Neural progenitor cell (in vitro differentiated cells): Measurements from ENCODE around the gene HSF4. TPM values are rescaled to one million over a fixed set of nuclear protein-coding genes. Genes with fewer than 3 reads are reported as not detected.

Experiments used
- DNase-seq: peaks from one replicate; pipeline ENCODE4 v3.0.0-alpha.2; 2016; ENCODE audit warnings: low spot score
- H2AFZ ChIP-seq: fragments of 200-600 bp; sonication (generic); replicated peaks from 2 replicates; pipeline ENCODE4 v1.6.1; 2016; ENCODE audit warnings: antibody characterized with exemption
- H3F3A ChIP-seq: fragments of 200-600 bp; sonication (generic); 2 replicates; pipeline ENCODE4 v1.6.1; 2016; ENCODE audit warnings: antibody characterized with exemption, low read depth
- H3K27ac ChIP-seq: fragments of 200-600 bp; sonication (generic); 2 replicates; pipeline ENCODE4 v1.5.1; 2016; ENCODE audit warnings: mild to moderate bottlenecking
- H3K27me3 ChIP-seq: fragments of 200-600 bp; sonication (generic); 2 replicates; pipeline ENCODE4 v1.6.1; 2016; ENCODE audit warnings: mild to moderate bottlenecking, moderate library complexity
- H3K36me3 ChIP-seq: fragments of 200-600 bp; sonication (generic); 2 replicates; pipeline ENCODE4 v1.5.1; 2016
- H3K4me1 ChIP-seq: fragments of 200-600 bp; sonication (generic); 2 replicates; pipeline ENCODE4 v1.6.1; 2016; ENCODE audit warnings: mixed run types
- H3K4me2 ChIP-seq: fragments of 200-600 bp; sonication (generic); 2 replicates; pipeline ENCODE4 v1.6.1; 2016
- H3K4me3 ChIP-seq: fragments of 200-600 bp; sonication (generic); 2 replicates; pipeline ENCODE4 v1.5.1; 2016
- H3K79me2 ChIP-seq: fragments of 200-600 bp; sonication (generic); 2 replicates; pipeline ENCODE4 v1.6.1; 2016; ENCODE audit warnings: low read depth
- H3K9ac ChIP-seq: fragments of 200-600 bp; sonication (generic); 2 replicates; pipeline ENCODE4 v1.6.1; 2016
- H3K9me3 ChIP-seq: fragments of 200-600 bp; sonication (generic); 2 replicates; pipeline ENCODE4 v1.5.1; 2016; ENCODE audit warnings: low read depth
- H4K20me1 ChIP-seq: fragments of 200-600 bp; sonication (generic); 2 replicates; pipeline ENCODE4 v1.6.1; 2016; ENCODE audit warnings: low read depth
- H3K27ac Mint-ChIP-seq: 3 replicates; pipeline ENCODE4 v1.8.0; 2021; ENCODE audit warnings: mixed read lengths
- H3K27me3 Mint-ChIP-seq: 2 replicates; pipeline ENCODE4 v1.8.0; 2022; ENCODE audit warnings: low read depth, mild to moderate bottlenecking, inconsistent platforms, moderate library complexity, mixed read lengths; ENCODE audit not compliant: insufficient read depth
- H3K36me3 Mint-ChIP-seq: 3 replicates; pipeline ENCODE4 v1.8.0; 2021; ENCODE audit warnings: mixed read lengths
- H3K4me1 Mint-ChIP-seq: 3 replicates; pipeline ENCODE4 v1.8.0; 2021; ENCODE audit warnings: mixed read lengths
- H3K4me3 Mint-ChIP-seq: 3 replicates; pipeline ENCODE4 v1.8.0; 2021; ENCODE audit warnings: mild to moderate bottlenecking, moderate library complexity, mixed read lengths
- H3K9me3 Mint-ChIP-seq: 3 replicates; pipeline ENCODE4 v1.8.0; 2020; ENCODE audit warnings: mixed read lengths
- EZH2 ChIP-seq: fragments of 200-600 bp; sonication (generic); IDR thresholded peaks from 2 replicates; pipeline ENCODE4 v1.6.1; 2017; ENCODE audit warnings: antibody characterized with exemption, mild to moderate bottlenecking, moderate library complexity
- EZH2phosphoT487 ChIP-seq: fragments of 200-600 bp; sonication (generic); IDR thresholded peaks from 2 replicates; pipeline ENCODE4 v1.6.1; 2017; ENCODE audit warnings: antibody characterized with exemption
- total RNA-seq: library from RNA; depleted of rRNA; stranded (reverse); fragments of >200 nt; gene quantifications from 2 replicates; pipeline ENCODE4 v1.2.3, GENCODE V29; 2015; ENCODE audit warnings: low replicate concordance
- TF ChIP-seq, protein P1 (sequence below): fragments of 200-600 bp; sonication (generic); IDR thresholded peaks from 2 replicates; pipeline ENCODE4 v1.5.1; 2017; ENCODE audit warnings: antibody characterized with exemption, mild to moderate bottlenecking

Gene HSF4
- total RNA-seq, 1 donor from 2014 or later: not detected

DNA sequence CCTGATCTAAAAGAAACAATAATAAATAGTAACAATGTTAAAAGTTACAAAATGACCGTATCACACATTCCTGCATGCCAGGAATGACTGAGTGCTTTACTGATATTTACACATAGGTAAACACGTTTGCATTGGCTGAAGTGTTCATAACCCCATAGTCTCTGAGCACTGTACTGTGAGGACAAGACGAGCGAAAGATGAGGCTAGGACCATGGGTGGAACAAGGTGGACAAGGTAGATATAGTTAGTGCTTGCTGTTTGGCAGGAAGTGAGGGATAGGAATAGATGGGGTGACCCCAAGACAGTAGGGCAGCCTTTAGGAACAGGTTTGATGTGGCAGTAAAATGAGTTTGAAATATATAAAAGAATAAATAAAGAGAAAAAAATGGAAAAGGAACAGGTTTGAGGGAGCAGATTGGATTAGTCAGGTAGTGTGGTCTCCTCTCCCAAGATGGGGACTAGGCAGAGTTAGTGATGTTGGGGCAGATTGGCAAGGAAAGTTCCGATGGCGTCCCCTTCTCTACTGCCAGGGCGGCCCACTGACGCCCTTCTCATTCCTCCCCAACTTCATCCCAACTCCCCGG, 27.0 kb downstream of the HSF4 start:
- H3K79me2 ChIP-seq: peaks cover 24% of the 10 kb centered on the region
- peak overlapping the region; percentile 82 for H3K4me3 ChIP-seq
- Mint-ChIP-seq H3K4me3 (peak overlapping the region; percentile 92), H3K27me3 (peaks cover 5% of the 10 kb centered on the region), H3K27ac (peak overlapping the region; percentile 60), H3K36me3 (peaks cover 12% of the 10 kb centered on the region), H3K4me1 (peaks cover 22% of the 10 kb centered on the region), H3K9me3 (no peaks in the 10 kb centered on the region)
- no peak for TF ChIP-seq EZH2
- no peak for TF ChIP-seq EZH2phosphoT487
- TF ChIP-seq, protein P1, sequence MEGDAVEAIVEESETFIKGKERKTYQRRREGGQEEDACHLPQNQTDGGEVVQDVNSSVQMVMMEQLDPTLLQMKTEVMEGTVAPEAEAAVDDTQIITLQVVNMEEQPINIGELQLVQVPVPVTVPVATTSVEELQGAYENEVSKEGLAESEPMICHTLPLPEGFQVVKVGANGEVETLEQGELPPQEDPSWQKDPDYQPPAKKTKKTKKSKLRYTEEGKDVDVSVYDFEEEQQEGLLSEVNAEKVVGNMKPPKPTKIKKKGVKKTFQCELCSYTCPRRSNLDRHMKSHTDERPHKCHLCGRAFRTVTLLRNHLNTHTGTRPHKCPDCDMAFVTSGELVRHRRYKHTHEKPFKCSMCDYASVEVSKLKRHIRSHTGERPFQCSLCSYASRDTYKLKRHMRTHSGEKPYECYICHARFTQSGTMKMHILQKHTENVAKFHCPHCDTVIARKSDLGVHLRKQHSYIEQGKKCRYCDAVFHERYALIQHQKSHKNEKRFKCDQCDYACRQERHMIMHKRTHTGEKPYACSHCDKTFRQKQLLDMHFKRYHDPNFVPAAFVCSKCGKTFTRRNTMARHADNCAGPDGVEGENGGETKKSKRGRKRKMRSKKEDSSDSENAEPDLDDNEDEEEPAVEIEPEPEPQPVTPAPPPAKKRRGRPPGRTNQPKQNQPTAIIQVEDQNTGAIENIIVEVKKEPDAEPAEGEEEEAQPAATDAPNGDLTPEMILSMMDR: no peak
- no peaks in the 10 kb centered on the region for H3K9me3 ChIP-seq
- H4K20me1 ChIP-seq: peaks cover 26% of the 10 kb centered on the region
- H3F3A ChIP-seq: no peaks in the 10 kb centered on the region
- DNase-seq: no peak
- no peaks in the 10 kb centered on the region for H3K36me3 ChIP-seq
- H3K4me2 ChIP-seq: peak overlapping the region; percentile 33
- no peak overlapping the region for H3K27ac ChIP-seq
- H2AFZ ChIP-seq: peak overlapping the region; percentile 5
- H3K4me1 ChIP-seq: peaks cover 7% of the 10 kb centered on the region
- no peak overlapping the region for H3K9ac ChIP-seq
- peaks cover 7% of the 10 kb centered on the region for H3K27me3 ChIP-seq

DNA sequence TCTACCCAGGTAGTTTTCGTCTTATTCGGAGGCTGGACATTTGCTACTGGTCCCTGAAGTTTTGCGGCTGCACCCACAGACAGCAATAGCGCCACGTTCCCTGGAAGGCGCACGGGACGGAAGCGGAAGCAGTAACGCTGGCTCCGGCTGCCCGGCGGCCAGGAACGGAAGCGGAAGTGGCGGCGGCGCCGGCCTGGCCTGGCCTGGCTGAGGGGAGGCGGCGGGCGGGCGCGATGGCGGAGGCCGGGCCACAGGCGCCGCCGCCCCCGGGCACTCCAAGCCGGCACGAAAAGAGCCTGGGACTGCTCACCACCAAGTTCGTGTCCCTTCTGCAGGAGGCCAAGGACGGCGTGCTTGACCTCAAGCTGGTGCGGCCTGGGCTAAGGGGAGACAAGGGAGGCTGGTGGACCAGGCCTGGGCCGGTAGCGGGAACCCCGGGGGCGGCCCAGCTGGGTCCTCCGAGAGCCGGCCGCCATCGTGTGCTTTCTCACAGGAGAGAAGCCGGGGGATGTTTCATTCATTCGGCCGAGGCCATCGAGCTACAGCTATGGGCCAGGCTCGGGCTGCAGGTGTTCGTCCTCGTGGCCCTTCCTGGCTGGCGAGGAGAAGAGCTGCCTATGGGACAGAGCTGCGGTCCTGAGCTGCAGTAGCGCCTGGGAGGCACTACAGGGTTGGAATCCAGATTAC, 27.6 kb downstream of the HSF4 start, which contains the start of gene E2F4:
TSS of gene E2F4 (plus strand) at position 161 of the 687 bp plus-strand sequence. CDS start at position 234, 73 bp downstream.
- peaks cover under 1% of the 10 kb centered on the region for H3K27me3 ChIP-seq
- H3K27ac ChIP-seq: no peak within 1 kb of the TSS
- Mint-ChIP-seq H3K4me1 (peaks cover 22% of the 10 kb centered on the region), H3K27ac (peak within 1 kb of the TSS; percentile 60), H3K4me3 (peak within 1 kb of the TSS; percentile 92), H3K27me3 (peaks cover 5% of the 10 kb centered on the region), H3K9me3 (no peaks in the 10 kb centered on the region), H3K36me3 (peaks cover 16% of the 10 kb centered on the region)
- H3K9ac ChIP-seq: peak within 1 kb of the TSS; percentile 90
- DNase-seq: peak; percentile 95
- H3F3A ChIP-seq: no peaks in the 10 kb centered on the region
- H4K20me1 ChIP-seq: peaks cover 27% of the 10 kb centered on the region
- TF ChIP-seq, protein P1: no peak
- TF ChIP-seq EZH2 (no peak), EZH2phosphoT487 (no peak)
- peak within 1 kb of the TSS; percentile 97 for H3K4me2 ChIP-seq
- no peaks in the 10 kb centered on the region for H3K9me3 ChIP-seq
- H2AFZ ChIP-seq: peak within 1 kb of the TSS; percentile 5
- H3K79me2 ChIP-seq: peaks cover 24% of the 10 kb centered on the region
- H3K36me3 ChIP-seq: no peaks in the 10 kb centered on the region
- H3K4me1 ChIP-seq: peaks cover 7% of the 10 kb centered on the region
- H3K4me3 ChIP-seq: peak within 1 kb of the TSS; percentile 82

DNA sequence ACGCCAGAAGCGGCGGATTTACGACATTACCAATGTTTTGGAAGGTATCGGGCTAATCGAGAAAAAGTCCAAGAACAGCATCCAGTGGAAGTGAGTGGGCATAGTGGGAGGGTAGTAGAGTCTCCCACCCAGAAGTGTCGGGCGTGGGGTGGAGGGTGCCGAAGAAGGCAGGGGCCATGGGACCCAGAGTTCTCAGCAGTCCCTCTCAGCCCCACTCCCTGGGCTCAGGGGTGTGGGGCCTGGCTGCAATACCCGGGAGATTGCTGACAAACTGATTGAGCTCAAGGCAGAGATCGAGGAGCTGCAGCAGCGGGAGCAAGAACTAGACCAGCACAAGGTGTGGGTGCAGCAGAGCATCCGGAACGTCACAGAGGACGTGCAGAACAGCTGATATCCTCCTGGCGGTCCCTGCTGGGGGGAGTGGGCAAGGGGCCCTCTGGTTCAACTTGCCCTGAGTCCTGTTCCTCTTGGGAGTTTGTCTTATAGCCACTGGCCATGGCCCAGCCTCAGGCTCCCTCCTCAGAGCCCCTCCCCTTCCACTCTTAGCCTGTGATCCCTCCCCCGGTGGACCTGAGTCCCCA, 28.3 kb downstream of the HSF4 start:
- H3K4me1 Mint-ChIP-seq: peaks cover 22% of the 10 kb centered on the region
- peak overlapping the region; percentile 57 for H3K27ac Mint-ChIP-seq
- peak overlapping the region; percentile 92 for H3K4me3 Mint-ChIP-seq
- Histone ChIP-seq H3K27ac (no peak overlapping the region), H3K4me1 (peaks cover 7% of the 10 kb centered on the region), H3K4me3 (peak overlapping the region; percentile 82), H3K79me2 (peaks cover 24% of the 10 kb centered on the region), H3K9ac (peak overlapping the region; percentile 90), H3K36me3 (no peaks in the 10 kb centered on the region), H3K4me2 (peak overlapping the region; percentile 97), H4K20me1 (peaks cover 29% of the 10 kb centered on the region), H2AFZ (no peak overlapping the region), H3K9me3 (no peaks in the 10 kb centered on the region), H3K27me3 (no peaks in the 10 kb centered on the region), H3F3A (peaks cover 6% of the 10 kb centered on the region)
- H3K36me3 Mint-ChIP-seq: peaks cover 16% of the 10 kb centered on the region
- no peak for DNase-seq
- peaks cover 5% of the 10 kb centered on the region for H3K27me3 Mint-ChIP-seq
- H3K9me3 Mint-ChIP-seq: no peaks in the 10 kb centered on the region
- no peak for TF ChIP-seq EZH2
- TF ChIP-seq, protein P1: no peak
- TF ChIP-seq EZH2phosphoT487: no peak
